IPS-18c (cell line): ENCODE results near the gene PIP5K1B.

Source experiments
- H3K4me3 ChIP-seq: 2 replicates; pipeline ENCODE4 v1.7.0; 2013; ENCODE audit warnings: low read depth, mild to moderate bottlenecking, low read length, moderate library complexity; ENCODE audit not compliant: insufficient read depth
- H3K9me3 ChIP-seq: one replicate; pipeline ENCODE4 v1.6.1; 2013; ENCODE audit warnings: mild to moderate bottlenecking, low read length, moderate library complexity; ENCODE audit not compliant: control insufficient read depth, insufficient read depth

PIP5K1B gene

DNA sequence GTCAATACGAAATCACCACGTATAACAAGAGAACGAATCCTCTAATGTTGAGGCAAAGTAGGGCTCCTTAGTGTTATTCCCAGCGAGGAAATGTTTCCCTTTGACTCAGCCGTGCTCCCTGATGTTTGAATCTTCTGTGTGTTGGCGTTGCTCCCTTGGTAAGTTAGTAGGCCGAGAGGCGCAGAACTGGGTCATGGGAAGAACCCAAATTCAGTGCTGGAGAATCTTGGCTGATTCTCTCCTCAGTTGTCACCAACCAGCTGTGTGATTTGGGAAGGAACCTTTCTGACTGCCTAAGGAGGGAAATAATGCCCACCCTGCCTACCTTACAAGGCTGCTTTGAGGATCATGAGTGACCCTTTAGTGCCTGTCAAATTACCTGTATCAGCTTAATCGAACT lies 286.4 kb downstream of the PIP5K1B start:
- no peak overlapping the region for H3K4me3 ChIP-seq
- H3K9me3 ChIP-seq, result no peaks in the 10 kb centered on the region

DNA sequence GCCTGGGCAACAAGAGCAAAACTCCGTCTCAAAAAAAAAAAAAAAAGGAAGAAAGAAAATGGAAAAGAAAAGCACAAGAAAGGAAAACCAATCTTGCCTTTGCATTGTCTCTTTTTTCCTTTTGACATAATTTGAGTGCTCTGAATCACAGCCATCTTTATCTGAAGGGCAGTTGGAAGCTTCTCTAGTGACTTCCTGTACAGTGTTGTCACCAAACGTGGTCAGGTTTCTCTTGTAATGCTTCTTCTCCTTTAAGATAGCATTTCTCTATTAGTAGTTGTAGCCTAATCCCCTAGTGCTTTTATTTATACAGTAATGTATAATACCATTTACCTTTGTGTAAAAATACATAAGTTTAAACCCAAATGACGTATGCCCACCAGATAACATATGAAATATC lies 290.7 kb downstream of the PIP5K1B start:
- Histone ChIP-seq H3K9me3 (no peaks in the 10 kb centered on the region), H3K4me3 (no peak overlapping the region)

DNA sequence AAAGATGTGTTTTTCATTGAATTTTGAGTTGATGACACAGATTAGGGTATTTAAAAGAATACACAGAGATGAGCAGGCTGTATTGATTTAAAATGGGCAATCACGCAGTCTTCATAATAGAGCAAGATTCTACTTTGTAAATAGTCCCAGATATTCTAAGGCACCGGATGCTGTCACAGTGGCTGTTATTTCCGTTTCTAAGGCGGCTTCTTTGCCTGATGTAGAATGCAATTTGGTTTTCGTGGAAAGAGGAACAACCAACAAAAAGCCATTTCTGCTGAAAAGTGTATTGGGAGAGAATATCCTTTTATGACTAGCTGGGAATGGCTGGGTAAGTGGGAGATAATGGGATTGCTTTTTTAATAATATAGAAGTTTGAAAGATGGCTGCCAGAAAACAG lies 291.4 kb downstream of the PIP5K1B start:
- H3K4me3 ChIP-seq, result no peak overlapping the region
- H3K9me3 ChIP-seq, result no peaks in the 10 kb centered on the region

DNA sequence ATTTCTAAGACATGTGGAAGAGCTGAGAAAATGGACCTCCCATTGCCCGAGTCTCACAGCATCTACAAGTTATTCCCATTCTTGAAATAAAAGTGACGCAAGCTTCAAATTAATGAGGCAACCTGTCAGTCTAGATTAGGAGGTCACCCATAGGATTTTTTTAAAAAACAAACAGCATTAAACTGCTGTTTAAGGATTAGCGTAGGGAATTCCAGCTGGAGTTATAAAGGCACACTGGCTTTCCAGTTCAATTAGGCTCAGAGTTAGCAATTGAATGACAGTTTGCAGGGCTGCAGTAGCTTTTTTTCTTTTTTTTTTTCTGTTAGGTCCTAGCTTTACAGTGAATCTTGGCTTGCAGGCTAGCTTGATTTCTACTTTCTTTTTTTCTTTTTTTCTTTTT lies 292.6 kb downstream of the PIP5K1B start:
- H3K9me3 ChIP-seq, result no peaks in the 10 kb centered on the region

DNA sequence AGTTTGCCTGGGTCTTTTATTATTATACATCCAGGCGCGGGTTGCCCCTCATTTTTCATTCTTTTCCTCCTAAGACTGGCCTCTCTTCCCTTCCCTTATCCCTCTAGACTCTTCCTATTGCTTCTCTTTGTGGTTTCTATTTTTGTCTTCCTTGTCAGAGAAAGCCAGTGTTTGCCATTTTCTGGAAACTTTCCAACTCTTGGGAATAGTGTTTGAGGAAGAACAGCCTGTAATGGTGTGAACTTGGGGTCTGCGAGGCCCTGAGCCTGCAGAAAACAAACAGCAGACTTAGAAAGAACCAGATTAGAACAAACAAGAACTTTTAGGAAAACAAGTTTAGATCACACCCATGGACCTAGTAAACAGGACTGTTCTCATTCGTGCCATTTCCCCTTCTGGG lies 293.3 kb downstream of the PIP5K1B start:
- Histone ChIP-seq H3K4me3 (no peak overlapping the region), H3K9me3 (no peaks in the 10 kb centered on the region)

More for the DNA sequence above, 292.6 kb downstream of the PIP5K1B start:
- H3K4me3 ChIP-seq, result no peak overlapping the region

DNA sequence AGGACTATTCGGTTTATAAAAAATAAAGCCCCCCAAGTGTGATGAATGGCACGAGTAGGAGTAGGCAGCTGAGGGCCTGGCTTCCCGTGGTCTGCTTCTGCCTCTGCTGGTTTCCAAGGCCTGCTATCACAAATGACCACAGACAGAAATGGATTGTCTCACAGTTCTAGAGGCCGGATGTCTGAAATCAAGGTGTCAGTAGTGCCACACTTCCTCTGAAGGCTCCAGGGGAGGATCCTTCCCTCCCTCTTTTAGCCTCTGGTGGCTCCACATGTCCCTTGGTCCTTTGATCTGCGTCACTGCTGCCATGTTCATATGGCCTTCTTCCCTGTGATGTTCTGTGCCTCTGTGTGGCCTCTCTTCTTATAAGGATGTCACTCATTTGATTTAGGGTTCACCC lies 293.8 kb downstream of the PIP5K1B start:
- H3K9me3 ChIP-seq, result no peaks in the 10 kb centered on the region
- no peak overlapping the region for H3K4me3 ChIP-seq

DNA sequence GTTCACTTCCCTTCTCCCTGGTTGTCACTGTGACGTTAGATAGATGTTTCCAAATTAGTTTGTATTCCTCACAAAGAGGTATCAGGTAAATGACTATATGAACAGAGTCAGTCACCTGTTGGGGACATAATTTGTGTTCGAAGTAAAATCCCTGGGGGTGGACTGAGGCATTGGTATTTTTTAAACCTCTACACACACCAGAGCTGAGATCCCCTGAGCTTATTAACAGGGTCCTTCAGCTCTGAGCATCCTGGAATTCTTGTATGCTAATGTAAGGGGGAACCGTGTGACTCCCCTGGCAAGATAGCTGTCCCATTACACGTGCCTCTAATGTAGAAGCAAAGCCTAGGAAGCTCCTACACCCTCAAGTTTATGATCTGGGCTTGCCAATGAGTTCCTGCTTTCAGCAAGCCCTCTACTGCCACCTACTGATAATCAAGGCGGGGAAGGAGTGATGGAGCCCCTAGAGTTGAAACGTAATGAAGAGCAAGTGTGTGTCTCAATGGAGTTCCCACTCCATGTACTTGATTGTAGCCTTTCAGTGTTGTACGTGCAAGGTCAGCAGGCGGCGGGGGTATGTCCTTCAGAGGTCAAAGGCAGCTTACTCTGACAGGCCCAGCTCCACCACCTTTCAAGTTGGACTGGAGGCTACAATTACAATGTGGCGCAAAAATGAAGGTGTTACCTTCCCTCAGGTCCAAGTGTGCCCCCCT lies 294.5 kb downstream of the PIP5K1B start:
- Histone ChIP-seq H3K4me3 (no peak overlapping the region), H3K9me3 (no peaks in the 10 kb centered on the region)

DNA sequence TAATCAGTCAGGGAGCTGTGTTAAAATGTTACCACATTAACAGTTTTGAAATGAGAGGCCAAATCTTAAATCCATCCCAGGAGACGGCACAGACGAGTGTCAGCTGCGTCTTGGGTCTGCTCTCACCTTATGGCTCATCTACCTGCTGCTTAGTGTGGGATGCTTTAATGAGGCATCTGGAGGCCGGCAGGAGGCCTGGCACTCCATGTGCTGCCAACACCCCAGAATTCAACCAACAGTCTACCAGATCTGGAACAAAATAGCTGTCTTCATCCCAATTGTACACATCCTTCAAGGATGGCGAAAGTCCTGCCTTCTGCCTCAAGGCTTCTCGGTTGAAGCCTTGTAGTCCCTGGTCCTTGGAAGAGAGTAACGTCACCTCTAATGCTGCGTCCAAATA lies 296.9 kb downstream of the PIP5K1B start:
- Histone ChIP-seq H3K4me3 (no peak overlapping the region), H3K9me3 (no peaks in the 10 kb centered on the region)

DNA sequence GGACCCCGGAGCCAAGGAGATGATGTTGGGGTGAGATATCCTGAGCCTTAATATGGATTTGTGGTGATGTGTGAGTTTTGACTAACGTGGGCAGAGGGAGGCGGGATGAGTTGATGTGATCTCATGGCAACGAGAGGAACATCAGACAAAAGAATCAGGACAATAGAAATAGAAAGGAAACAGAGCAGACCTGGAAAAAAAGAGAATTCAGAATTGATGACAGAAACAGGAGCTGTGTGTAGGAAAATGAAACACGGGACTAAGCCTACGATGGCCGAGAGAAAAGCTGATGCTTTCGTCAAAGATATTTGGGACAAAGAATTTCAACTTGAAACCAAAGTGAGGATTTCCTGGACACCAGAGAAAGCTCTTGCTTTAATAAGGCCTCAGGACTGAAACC lies 298.0 kb downstream of the PIP5K1B start:
- H3K9me3 ChIP-seq, result no peaks in the 10 kb centered on the region
- no peak overlapping the region for H3K4me3 ChIP-seq

DNA sequence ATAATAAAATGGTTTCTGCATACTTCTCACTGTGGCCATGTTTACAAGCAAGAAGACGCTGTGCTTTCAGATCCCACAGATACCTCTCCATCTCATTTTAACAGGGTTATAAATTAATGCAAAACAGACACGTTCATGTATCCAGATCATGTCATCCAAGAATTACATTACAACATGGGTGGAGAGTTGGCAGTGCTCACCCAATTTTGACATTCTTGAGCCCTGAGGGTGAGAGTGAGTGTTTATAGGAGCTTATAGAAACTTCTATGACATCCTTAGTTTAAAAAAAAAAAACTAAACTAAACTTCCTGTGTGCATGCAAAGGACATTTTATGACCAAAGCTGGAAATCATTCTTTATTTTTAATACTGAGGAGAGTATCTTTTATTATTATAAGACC lies 299.8 kb downstream of the PIP5K1B start:
- Histone ChIP-seq H3K4me3 (no peak overlapping the region), H3K9me3 (no peaks in the 10 kb centered on the region)

DNA sequence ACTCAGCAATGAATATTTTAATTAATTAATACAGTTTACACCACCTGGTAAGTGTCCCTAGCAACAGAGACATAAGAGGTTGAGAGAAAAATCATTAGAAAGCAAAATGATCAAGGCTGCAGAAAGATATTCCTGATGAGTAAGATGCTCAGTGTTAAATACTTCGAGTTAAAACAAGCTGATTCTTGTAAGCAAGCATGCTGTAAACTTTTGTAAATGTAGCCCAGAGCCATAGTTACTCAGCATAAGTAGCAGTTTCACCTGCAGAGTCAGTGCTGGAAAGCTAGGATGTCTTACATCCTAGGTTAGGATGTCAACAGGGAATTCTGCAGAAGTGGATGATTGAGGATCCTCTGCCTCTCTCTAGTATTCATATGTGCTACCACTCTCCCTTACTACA lies 304.7 kb downstream of the PIP5K1B start:
- H3K9me3 ChIP-seq, result no peaks in the 10 kb centered on the region

DNA sequence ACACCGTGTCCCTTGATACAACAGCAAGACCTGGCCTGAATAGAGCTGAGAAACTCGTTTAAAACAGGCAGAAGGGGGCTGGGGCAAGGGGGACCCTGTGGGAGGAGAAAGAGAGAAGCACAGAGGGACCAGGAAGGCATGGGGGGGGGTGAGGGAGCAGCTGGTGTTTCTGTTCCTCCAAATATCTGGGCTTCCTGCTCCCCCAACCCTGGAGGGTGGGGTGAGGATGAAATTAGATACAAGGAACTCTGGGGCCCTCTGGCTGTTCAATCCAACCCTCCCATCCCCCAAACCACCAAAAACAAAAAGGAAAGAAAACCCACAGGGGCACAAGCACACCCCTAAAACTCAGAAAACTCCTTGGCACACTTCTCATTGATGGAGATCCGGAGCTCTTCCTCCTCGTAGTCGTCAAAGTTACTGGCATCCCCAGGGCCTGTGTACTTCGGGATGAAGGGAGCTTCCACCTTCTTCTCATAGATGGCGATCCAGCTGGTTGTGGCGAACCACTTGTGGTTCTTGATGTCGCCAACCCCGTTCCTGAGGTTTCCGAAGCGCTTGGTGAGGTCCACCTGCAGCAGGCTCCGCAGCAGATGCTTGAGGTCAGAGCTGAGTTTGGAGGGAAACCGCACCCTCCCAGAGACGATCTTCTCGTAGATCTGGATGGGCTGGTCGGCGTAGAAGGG lies 307.8 kb downstream of the PIP5K1B start:
- H3K4me3 ChIP-seq, result no peak overlapping the region
- H3K9me3 ChIP-seq, result no peaks in the 10 kb centered on the region

More for the DNA sequence above, 304.7 kb downstream of the PIP5K1B start:
- H3K4me3 ChIP-seq, result no peak overlapping the region

DNA sequence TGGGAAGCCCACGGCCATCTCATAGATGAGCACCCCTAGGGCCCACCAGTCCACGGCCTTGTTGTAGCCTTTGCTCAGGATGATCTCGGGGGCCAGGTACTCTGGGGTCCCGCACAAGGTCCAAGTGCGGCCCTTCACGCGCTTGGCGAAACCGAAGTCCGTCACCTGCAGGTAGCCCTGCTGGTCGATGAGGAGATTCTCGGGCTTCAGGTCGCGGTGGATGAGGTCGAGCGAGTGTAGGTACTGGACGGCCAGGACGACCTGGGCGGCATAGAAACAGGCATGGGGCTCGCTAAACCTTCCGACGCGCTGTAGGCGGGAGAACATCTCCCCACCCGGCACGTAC lies 308.3 kb downstream of the PIP5K1B start:
- H3K4me3 ChIP-seq, result no peak overlapping the region
- H3K9me3 ChIP-seq, result no peaks in the 10 kb centered on the region

DNA sequence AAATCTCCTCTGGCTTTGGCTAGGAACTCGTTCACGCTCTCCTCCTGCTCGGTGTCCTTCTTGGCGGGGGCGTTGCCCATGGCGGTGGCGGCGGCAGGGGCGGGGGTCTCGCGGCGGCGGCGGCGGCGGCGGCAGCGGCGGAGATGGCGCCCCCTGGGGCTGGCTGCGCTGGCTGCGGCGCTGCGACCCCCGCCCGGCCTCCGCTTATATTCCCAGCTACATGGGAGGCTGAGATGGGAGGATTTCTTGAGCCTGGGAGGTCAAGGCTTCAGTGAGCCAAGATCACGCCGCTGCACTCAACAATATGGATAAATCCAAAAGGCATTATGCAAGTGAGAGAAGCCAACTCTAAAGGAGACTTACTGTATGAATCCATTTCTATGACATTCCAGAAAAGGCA lies 309.0 kb downstream of the PIP5K1B start, which contains the start of gene PRKACG:
TSS of gene PRKACG (minus strand) at position 101 of the 400 bp plus-strand sequence. CDS start at position 80, 21 bp downstream.
- Histone ChIP-seq H3K4me3 (no peak within 1 kb of the TSS), H3K9me3 (no peaks in the 10 kb centered on the region)

DNA sequence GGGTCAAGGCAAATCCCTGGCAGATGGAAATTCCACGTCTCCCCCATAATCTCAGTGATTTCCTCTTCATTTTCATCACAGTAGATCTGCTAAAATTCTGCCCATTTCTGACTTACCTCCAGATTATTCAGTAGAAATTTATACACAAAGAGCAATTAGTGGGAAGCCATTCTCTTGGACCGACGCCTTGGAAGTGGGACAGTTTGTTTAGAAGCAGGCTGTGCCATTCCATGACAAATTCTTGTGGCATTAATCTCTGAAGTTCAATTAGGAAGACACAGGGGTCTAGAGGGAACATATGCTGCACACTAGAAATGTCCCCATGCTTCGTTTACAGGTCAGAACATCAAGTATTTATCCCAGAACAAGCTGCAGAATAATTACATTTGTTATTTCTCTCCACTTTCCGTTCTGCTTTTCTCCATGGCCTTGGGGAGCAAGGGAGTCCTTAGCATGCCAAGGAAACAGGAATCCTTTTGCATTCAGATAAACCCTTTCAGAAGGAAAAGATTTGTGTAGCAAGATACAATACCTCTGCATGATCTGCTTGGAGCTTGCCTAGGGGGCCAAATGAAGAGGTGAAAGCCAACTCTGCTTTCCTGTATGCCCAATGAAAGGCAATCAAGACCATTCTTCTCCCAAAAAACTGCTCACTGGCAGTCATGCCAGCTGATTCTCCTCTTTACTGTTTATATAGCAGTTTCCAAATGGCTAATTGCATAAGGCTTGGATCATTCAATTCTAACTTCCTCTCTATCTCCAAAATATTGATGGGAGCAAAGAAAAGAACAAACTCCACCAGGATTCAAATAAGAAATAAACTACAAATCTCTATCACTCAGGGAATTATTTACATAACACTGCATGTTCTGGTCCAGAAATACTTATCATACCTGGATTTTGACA lies 311.4 kb downstream of the PIP5K1B start:
- no peaks in the 10 kb centered on the region for H3K9me3 ChIP-seq
- no peak overlapping the region for H3K4me3 ChIP-seq

DNA sequence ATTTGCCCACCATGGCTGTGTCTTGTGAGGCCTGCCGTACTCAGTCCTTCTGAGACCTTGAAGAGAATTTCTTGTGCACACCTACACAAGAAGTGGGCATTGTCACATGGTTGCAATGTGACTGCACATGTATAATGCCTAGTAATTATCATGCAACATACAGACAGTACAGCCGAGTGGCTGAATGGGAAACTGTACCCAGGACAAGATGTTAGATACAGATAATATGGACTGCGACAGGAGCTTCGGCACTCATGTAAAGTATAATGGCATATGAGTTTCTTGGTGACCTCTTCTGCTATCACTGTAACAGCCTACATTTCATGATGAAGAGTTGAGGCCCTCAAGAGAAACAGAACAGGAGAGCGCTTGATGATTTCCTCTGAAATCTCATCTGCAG lies 313.7 kb downstream of the PIP5K1B start:
- Histone ChIP-seq H3K9me3 (no peaks in the 10 kb centered on the region), H3K4me3 (no peak overlapping the region)

DNA sequence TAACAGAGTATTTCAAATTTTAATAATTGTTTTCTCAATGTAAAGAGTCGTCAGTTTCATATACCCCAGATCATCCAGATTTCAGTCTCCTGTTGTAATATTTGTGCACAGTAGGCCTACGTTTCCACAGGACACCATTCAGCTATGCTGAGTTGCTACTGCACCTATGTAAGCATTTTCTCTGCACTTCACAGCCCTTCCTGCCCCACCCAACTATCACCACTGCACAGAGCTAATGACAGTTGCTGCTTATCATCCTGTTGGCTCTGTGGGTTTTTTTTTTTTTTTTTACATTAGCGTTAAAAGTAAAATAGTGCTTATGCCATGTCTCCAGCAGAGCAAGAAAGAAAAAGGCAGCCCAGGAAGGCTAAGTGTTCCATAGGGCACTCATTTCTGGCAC lies 314.8 kb downstream of the PIP5K1B start:
- H3K9me3 ChIP-seq, result no peaks in the 10 kb centered on the region

More for the DNA sequence above, 314.8 kb downstream of the PIP5K1B start:
- H3K4me3 ChIP-seq, result no peak overlapping the region
